GM21717 (cell line): Measurements from ENCODE around the gene EBP.
A peak's percentile ranks its signal among the peaks of the same experiment; 100 is the strongest.
"Not testable (repeated sequence)": the region's sequence is repeated elsewhere in the genome, so short reads cannot be mapped to it uniquely, and the experiment has no call there.

Experiments used
- ATAC-seq: cut with Tn5 transposase; IDR thresholded peaks from one replicate; pipeline ENCODE4 v1.9.1; 2021; ENCODE audit warnings: mild to moderate bottlenecking, moderate library complexity; ENCODE audit not compliant: unreplicated experiment

The EBP gene

GRCh38 chrX:48492293-48492910 is 29.2 kb upstream of the EBP start:
- no peak for ATAC-seq

DNA sequence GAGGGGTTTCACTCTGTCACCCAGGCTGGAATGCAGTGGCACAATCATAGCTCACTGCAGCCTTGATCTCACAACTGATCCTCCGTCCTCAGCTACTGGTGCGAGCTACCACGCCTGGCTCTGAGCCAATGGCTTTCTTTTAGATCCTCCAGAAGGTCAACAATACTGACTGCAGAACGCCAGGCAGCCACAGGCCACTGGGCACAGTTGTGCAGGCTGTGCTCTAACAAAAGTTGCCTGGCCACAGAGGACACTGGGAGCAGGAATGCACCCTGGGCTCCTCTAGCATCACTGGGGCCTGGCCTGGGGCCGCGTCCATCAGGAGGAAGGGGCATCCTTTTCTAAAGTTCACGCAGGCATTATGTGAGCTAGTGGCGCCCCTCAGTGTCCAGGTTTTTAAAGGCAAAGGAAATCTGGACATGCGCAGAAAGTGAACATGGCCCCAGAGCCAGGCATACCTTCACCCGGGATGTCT is 27.7 kb upstream of the EBP start:
- no peak for ATAC-seq

- no peak for ATAC-seq
Measured at GRCh38 chrX:48496660-48497059, 24.9 kb upstream of the EBP start.

- ATAC-seq = no peak
Measured at GRCh38 chrX:48497871-48498270, 23.7 kb upstream of the EBP start.

- ATAC-seq = no peak
Measured at GRCh38 chrX:48498374-48498809, 23.2 kb upstream of the EBP start.

DNA sequence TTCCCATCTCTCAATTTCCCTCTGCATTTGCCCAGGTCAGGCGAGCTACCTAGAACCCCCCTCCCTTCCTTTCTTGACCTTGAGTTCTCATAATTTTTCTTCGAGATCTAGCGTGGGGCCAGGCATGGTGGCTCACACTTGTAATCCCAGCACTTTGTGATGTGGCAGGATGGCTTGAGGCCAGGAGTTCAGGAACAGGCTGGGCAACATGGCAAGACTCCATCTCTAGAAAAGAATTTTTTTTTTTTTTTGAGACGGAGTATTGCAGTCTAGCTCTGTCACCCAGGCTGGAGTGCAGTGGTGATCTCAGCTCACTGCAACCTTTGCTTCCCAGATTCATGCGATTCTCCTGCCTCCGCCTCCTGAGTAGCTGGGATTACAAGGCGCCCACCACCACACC is 17.3 kb upstream of the EBP start:
- ATAC-seq = no peak

GRCh38 chrX:48505481-48505880 is 16.1 kb upstream of the EBP start:
- ATAC-seq = no peak

- no peak for ATAC-seq
Measured at GRCh38 chrX:48507246-48507645, 14.4 kb upstream of the EBP start.

DNA sequence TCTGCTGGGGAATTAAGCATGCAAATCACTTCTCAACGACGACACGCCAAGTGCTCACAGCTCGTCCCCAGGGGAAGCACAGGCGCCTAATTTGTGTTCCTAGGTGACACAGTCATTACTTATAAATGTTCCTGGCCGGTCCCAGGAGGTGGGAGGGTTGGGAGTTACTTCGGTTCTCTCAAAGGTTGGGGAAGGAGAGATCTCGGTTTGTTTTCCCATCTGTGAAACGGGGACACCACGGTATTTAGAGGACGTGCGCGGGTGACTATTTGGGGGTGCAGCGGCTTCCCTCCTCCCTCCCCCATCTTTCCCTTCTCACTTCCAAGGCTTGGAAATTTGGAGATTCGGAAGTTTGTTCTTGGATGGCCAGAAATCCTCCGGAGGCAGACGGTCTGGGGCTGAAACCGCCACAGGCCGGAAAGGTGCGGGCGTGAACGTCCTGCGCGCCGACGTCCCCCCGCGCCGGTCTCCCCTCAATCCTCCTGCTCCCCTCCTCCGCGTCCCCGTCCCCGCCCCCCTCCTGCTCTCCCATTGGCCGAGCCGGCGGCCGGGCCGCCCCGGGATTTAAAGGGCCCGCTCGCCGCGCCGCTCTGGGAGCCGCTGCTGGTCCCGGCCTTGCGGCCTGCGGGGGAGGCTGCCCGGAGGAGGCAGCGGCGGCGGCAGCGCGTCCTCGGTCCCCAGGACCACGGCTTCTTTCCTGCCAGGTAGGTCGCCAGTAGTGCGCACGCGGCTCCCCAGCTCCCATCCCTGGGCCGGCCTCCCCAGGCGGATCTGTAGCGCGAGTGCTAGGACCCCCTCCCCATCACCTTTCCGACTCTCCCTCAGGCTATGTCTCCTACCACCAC is 13.0 kb upstream of the EBP start, which contains the start of gene PORCN:
Gene PORCN, plus strand, starts transcription at position 593 of the 845 bp plus-strand sequence. CDS start 829 bp downstream, outside the sequence.
- peak; percentile 69 for ATAC-seq

GRCh38 chrX:48509245-48509590 is 12.4 kb upstream of the EBP start:
- ATAC-seq = peak; percentile 20

GRCh38 chrX:48509619-48510018 is 12.0 kb upstream of the EBP start:
- no peak for ATAC-seq

DNA sequence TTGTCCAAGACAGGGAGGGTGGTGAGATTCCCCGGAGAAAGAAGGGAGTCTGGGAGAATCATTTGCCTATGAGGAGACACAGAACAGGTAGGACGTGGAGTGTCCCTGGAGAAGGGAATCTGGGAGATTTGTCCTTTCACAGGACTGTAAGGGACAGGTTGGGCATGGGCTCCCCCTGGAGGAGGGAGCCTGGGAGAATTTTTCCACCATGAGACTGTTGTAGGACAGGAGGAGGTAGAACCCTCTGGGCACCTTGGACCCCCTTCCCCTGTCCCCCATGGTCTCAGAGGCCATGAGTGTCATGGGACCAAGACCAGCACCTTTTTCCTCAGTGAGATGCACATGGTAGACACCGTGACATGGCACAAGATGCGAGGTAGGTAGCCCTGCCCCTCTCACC is 10.0 kb upstream of the EBP start:
- no peak for ATAC-seq

DNA sequence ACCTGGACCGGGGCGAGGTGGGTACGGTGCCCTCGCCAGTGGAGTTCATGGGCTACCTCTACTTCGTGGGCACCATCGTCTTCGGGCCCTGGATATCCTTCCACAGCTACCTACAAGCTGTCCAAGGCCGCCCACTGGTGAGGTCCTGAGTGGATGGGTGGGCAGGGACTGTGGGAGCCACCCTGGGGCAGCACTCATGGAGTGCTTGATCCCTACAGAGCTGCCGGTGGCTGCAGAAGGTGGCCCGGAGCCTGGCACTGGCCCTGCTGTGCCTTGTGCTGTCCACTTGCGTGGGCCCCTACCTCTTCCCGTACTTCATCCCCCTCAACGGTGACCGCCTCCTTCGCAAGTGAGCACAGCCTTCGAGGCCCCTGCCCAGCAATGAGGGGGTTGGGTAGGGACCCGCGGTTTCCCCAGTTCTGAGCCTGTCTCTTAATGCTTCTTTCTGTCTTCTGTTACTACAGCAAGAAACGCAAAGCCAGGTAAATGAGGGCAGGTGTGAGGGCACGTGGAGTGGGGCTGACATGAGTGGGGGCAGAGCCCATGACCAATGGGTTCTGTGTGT is 9.2 kb upstream of the EBP start:
- ATAC-seq = no peak

DNA sequence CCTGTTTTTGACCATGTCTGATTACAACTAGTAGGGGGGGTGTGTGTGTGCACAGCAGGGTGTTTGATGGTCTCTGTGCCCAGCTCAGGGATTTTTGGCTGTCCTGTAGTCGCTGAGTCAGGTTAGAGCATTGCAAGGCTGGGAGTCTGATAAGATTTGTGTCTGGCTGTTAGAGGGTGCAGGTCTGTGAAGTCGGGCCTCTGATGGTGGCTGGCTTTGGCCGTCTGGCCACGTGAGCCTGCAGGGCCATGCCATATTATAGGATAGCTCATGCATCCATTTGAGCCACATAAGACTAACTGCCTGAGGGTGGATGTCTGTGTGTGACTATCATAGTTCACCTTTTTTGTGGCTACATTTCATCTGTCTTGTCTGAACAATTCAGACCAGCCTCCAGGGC is 7.9 kb upstream of the EBP start:
- ATAC-seq = no peak

- ATAC-seq = no peak
Measured at GRCh38 chrX:48514126-48514806, 7.3 kb upstream of the EBP start.

GRCh38 chrX:48514868-48515460 is 6.6 kb upstream of the EBP start:
- no peak for ATAC-seq

DNA sequence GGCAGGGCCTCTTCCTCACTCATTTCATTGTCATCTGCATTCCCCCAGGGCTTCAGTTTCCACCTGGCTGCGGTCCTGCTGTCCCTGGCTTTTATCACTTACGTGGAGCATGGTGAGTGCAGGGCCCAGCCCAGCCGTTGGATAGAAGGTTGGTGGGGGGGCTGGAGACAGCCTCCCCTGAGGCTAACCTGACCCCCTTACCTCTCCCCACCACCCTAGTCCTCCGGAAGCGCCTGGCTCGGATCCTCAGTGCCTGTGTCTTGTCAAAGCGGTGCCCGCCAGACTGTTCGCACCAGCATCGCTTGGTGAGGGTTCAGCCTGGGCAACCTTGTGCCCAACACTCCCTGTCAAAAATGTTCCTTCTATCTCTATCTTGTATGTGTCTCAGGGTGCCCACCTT is 5.8 kb upstream of the EBP start:
- ATAC-seq = no peak

DNA sequence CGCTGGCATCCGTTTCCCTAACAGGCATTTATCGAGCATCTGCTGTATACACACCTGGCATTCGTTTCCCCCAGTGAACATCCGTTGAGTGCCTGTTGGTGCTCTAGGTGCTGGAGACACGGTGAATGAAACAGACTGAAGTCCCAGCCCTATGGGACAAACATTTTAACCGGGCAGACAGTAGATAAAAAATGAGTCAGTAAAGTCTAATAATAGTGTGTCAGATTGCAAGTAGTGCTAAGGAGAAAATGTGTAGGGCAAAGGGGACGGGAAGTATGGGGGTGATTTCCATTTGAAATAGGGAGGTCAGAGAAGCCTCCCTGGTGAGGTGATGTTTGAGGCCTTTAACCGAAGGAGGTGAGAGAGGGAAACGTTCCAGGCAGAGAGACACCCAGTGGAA is 5.3 kb upstream of the EBP start:
- ATAC-seq = no peak

DNA sequence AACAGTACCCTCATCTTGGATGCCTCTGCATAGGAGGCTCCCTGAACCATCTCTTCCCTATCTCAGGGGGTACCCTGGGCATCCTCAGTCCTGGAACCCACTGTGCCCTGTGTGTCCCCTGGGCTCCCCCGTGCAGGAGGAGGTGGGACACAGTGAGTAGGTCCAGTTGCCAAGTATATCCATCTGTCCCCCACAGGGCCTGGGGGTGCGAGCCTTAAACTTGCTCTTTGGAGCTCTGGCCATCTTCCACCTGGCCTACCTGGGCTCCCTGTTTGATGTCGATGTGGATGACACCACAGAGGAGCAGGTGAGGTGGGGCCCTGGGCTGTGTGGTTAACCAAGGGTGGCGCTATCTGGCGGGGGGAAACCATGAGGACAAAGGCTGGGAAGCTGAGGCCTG is 4.6 kb upstream of the EBP start:
- no peak for ATAC-seq

- not testable (repeated sequence) for ATAC-seq
Measured at GRCh38 chrX:48519481-48519880, 2.1 kb upstream of the EBP start.

DNA sequence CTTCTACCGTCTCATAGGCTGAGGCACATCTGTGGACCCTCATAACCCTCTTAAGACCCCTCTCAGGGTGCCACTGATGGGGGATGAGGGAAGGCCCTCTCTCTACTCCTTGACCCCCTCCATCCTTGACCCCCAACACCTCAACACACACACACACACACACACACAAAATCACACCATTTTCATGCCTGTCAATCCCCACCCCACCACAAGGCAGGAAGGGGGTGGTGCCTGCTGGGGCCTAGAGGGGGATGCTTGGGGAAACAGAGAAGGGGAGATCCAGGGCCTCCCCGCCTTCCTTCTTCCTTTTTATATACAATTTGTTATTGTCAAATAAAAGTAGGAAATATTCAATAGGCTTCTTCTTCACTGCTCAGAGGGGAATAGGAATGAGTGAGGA is 1.2 kb upstream of the EBP start:
- no peak for ATAC-seq
